GM19397 (cell line): Measurements from ENCODE around the gene SUGCT.
"Not testable (repeated sequence)": the region's sequence is repeated elsewhere in the genome, so short reads cannot be mapped to it uniquely, and the experiment has no call there.

Experiments used
- ATAC-seq: cut with Tn5 transposase; IDR thresholded peaks from one replicate; pipeline ENCODE4 v1.9.1; 2021; ENCODE audit warnings: mild to moderate bottlenecking, moderate library complexity; ENCODE audit not compliant: unreplicated experiment

Gene SUGCT

DNA sequence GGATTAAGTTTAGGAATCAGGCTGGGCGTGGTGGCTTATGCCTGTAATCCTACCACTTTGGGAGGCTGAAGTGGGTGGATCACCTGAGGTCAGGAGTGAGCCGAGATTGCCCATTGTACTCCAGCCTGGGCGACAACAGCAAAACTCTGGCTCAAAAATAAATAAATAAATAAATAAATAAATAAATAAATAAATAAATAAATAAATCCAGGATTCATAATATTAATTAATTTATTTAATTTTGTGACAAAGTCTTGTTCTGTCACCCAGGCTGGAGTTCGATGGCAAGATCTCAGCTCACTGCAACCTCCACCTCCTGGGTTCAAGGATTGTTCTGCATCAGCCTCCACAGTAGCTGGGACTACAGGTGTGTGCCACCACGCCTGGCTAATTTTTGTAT is 4.2 kb downstream of the SUGCT start:
- no peak for ATAC-seq

DNA sequence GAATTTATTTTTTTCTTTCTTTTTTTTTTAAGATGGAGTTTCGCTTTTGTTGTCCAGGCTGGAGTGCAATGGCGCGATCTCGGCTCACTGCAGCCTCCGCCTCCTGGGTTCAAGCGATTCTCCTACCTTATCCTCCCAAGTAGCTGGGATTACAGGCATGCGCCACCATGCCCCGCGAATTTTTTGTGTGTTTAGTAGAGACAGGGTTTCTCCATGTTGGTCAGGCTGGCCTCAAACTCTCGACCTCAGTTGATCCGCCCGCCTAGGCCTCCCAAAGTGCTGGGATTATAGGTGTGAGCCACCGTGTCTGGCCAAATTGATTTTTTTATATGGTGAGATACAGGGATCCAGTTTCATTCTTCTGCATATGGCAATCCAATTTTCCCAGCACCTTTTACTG is 5.1 kb downstream of the SUGCT start:
- not testable (repeated sequence) for ATAC-seq

DNA sequence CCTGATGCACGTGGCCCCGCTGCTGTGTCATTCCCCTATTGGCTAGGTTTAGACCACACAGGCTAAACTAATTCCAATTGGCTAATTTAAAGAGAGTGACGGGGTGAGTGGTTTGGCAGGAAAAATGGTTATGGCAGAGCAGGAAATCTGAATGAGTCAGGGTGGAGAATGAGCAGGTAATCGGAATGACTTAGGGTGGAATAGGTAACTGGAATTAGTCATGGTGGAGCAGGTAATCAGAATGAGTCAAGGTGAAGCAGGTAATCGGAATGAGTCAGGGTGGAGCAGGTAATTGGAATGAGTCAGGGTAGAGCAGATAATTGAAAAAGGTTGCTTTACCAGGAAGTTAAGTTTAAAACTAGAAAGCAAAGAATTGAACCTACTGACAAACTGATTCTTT is 7.1 kb downstream of the SUGCT start:
- not testable (repeated sequence) for ATAC-seq

DNA sequence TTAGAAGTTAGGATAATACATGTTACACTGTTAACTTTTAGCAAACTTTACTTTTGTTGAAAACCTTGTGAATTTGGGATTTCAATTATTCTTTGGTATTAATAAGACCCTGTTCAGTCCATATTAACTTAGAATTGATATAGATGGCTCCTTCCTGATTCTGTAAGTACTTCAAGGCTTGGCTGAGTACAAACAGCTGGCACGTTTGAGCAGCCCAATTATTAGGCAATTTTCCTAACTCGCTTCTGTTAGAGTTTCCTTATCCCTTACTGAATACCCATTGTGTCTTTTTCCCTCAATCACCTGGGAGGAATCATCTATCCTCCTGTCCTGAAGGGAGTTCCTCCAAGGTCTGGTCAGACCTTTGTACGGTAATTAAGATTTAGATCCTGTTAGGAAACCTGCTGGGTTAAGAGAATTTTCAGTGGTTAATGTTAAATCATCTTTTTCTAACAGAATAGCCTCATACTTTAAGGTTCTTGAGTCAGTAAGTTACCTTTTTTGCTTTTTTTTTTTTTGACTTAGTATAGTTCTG is 10.9 kb downstream of the SUGCT start:
- not testable (repeated sequence) for ATAC-seq

DNA sequence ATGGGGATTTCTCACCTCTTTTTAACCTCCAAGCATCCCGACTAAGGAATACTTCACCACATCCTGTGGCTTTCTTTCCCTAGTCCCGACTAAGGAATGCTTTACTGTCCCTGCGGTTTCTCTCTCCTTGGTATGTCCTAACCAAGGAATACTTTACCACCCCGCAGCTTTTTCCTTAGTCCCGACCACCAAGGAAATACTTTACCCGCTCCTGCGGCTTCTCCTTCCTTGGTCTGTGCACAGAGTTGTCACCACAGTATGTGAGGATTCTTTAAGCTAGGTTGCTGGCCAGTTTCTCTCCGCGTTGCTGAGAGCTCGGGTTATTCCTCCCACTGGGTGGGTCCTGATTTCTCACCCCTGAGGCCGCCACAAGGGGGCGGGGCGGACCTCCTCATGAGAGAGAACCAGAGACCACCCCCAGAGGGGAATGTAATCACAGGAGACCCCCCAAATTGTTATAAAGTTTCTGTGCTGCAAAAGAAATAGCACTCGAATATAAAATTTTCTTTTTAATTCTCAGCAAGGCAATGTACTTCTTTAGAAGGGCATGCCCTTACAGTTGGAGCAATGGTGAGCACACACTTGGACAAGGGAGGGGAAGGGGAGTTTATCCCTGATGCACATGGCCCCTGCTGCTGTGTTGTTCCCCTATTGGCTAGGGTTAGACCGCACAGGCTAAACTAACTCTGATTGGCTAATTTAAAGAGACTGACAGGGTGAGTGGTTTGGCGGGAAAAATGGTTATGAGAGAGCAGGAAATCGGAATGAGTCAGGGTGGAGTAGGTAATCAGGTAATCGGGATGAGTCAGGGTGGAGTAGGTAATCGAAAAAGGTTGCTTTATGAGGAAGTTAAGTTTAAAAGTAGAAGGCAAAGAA is 12.8 kb downstream of the SUGCT start:
- ATAC-seq, result no peak

DNA sequence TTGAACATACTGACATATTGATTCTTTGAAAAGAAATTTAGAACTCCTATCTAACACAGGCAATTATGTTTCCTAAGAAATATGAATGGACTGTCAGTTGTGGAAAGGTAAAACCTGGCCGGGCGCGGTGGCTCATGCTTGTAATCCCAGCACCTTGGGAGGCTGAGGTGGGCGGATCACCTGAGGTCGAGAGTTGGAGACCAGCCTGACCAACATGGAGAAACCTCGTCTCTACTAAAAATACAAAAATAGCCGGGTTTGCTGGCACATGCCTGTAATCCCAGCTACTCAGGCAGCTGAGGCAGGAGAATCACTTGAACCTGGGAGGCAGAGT is 13.4 kb downstream of the SUGCT start:
- ATAC-seq, result not testable (repeated sequence)

DNA sequence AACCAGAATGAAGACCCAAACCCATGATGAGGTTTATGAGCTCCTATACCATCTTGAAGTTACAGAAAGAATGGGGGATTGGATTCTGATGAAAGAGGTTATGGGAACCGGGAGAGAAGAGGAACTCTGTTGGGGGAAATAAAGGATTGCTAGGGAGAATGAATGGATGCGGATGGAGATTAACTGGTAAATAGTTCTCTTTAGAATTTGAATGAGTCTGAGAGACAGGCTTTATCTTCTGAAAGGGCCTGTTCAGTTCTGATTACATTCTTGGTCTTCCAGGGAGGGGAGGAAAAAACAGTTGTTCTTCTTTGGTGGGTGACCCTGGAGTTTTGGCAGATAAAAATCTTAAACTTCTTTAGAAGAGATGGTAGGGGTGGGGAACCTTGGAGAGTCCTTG is 13.9 kb downstream of the SUGCT start:
- ATAC-seq, result no peak

DNA sequence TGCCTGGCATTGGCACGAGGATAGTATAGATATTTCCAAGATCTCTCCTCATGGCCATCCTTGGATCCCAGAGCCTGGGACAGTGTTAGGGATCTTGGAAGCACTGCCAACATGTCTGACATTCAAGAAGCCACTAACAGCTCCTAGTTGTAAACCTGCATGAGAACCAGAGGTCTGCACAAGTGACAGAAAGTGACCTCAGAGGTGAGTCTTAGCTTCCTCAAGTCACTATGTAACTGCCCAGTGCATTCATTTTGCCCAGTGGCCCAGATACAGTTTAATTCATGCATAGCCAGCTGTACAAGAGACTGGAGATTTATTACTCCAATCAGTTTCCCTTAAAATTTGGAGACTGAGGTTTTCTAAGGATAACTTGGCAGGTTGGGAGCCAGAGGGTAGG is 16.7 kb downstream of the SUGCT start:
- no peak for ATAC-seq

DNA sequence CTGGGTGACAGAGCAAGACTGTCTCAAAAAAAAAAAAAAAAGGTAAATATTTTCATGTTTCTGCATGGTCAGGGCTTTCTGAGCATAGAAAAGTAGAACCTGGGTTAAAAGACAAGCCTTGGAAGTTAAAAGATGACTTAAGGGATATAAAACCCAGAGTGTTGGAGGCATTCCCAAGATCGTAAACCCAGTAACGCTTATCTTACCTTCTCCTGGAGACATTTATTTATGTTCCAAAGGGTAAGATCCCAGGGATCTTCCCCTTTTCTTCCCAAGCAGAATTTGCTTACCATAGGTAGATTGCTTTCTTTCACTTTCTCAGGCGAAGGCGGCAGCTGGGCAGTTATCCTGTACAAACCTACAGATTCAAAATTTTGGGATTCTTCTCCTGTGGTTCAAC is 22.2 kb downstream of the SUGCT start:
- no peak for ATAC-seq

DNA sequence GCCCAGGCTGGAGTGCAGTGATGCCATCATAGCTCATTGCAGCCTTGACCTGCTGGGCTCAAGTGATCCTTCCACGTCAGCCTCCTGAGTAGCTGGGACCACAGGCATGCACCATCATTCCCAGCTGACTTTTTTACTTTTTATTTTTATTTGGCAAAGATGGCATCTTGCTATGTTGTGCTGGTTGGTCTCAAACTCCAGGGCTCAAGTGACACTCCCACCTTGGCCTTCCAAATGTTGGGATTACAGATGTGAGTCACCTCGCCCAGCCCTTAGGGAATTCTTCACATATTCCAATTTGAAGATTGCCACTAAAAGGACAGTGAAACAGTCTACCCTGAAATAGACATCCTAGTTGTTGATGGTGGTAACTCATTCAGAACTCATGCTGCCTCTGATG is 27.7 kb downstream of the SUGCT start:
- ATAC-seq, result no peak

DNA sequence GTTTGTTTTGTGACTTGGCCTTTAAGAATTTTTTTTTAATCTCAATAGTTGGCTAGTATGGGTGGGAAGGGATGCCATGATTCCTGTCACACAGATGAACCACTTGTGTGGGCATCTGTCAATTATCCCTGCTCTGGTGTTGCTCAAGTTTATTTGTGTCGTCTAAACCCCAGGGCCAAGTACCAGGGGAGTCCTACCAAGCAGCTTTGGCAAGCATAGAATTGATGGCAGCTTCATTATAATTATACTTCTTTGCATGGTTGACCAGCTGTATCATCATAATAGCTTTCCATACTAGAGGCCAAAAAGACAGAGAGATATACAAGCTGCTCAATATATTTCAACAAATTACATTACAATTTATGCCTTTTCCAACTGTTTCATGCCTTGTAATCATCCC is 30.4 kb downstream of the SUGCT start:
- no peak for ATAC-seq

DNA sequence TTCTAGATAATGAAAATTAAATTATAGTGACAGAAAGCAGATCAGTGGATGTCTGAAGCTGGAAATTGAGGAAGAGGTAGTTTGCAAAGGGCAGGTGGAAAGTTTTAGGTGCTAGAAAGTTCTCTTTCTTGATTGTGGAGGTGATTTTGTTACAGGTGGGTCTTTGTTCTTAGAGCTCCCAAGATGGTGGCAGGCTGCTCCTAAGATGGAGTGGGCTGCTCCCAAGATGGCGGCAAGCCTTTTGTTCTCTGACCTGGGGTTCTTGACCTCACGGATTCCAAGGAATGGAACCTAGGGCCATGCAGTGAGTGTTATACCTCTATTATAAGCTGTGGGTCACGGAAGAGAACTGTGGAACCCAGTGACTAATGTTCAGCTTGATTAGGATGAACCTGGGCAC is 32.5 kb downstream of the SUGCT start:
- ATAC-seq, result no peak

DNA sequence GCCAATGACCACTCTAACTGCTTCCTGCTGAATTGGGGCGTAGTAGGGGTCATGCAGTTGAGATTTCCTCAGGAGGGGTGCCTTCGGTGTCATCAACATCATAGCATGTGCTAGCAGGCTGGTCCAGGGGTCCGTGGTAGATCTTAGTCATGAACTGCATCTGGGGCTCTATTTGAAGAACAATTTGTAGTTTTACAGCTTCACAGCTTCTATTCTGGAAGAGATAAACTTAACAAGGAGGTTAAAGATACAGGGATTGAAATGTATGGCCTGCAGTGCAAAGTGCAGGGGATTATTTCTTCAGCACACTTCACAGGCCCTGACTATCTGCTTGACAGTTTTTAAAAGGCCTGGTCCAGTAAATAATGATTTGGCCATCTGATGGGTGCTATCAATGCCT is 33.5 kb downstream of the SUGCT start:
- not testable (repeated sequence) for ATAC-seq

DNA sequence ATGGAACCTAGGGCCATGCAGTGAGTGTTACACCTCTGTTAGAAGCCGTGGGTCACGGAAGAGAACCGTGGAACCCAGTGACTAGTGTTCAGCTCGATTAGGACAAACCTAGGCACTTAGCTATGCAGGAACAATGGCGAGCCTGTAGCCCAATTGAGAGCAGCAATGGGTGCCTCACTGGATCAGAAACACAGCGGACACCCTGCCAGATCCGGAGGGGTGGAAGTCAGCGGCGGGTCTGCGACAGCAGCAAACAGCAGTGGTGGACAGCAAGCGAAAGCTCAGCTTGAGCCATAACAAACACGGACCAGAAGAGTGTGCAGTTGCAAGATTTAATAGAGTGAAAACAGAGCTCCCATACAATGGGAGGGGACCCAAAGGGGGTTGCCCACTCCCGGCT is 38.3 kb downstream of the SUGCT start:
- not testable (repeated sequence) for ATAC-seq

DNA sequence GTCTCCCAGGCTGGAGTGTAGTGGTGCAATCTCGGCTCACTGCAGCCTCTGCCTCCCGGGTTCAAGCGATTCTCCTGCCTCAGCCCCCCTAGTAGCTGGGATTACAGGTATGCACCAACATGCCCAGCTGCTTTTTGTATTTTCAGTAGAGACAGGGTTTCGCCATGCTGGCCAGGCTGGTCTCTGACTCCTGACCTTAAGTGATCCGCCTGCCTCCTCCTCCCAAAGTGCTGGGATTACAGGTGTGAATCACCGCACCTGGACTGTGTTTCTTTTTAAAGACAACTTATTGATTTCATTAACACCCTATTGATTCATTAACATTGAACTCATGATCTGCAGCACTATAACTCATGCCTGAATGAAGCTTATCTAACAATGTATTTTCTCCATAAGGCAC is 40.5 kb downstream of the SUGCT start:
- ATAC-seq, result not testable (repeated sequence)

DNA sequence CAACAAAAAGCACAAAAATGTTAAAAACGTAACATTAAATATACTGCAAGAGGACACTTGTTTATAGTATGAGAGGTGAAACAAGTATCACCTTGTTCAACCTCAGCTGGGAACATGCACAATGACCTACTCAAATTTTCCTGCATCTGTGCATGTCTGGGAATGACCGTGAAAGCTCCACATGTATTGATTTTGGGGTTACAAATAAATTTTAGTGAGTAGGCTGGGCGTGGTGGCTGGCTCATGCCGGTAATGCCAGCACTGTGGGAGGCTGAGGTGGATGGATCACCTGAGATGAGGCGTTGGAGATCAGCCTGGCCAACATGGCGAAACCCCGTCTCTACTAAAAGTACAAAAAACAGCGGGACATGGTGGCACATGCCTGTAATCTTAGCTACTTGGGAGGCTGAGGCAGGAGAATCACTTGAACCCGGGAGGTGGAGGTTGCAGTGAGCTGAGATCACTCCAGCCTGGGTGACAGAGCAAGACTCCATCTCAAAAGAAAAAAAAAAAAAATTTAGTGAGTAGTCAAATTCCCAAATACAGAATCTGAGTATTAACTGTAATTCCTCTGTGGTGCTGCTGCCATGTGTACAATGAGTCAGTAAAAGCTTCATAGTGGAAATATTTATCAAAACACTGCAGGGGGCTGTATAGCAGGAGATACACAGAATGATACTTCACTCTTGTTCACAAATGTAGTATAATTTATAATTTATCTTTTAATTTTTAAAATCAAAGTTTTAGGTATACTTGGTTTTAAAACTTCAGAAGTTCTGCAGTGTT is 41.1 kb downstream of the SUGCT start:
- ATAC-seq, result no peak

DNA sequence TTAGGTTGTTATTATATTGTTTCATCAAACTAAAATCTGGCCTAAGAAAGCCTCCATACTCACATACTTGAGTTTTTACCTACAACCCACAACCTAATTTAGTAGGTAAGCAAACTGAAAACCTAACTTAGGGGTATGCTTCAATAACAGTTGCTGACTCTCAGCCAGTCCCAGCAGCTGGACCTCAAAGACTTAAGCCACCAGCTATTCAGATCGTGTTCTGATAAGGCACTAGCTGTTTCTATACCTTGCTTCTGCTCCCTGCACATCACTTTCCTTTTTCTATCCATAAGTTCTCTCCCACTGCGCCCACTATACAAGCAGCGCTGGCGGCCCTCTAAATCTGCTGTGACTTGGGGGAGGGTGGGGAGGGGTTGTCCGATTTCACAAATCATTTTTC is 42.3 kb downstream of the SUGCT start:
- ATAC-seq, result no peak

DNA sequence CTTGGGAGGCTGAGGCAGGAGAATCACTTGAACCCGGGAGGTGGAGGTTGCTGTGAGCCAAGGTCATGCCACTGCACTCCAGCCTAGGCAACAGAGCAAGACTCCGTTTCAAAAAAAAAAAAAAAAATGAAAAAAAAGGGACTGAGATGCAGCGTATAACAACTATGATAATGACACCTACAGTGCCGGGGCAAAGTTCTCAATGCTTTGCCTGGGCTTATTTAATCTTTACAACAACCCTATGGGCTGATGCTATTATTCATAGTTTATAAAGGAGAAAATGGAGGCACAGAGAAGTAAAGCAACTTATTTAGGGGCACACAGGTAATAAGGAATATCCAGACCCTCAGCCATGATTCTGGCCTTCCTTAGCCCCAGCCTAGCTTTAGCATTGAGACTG is 47.6 kb downstream of the SUGCT start:
- no peak for ATAC-seq

DNA sequence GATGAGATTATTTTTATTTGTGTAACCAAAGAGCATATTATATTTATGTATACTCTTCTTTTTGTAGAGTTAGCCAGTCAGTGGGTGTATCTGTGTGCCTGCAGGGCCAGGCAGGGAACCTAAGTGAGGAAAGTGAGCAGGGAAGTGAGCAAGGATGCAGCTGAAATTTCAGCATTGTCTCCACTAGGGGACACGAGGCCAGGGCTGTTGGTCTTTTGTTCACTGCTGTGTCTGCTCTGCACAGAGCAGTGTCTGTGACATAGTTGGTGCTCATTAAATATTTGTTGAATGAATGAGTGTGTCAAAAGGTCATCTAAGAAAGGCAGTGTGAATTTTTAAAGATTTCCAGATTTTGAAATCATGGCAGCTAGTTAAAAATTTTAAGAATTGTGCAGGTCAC is 51.8 kb downstream of the SUGCT start:
- no peak for ATAC-seq

DNA sequence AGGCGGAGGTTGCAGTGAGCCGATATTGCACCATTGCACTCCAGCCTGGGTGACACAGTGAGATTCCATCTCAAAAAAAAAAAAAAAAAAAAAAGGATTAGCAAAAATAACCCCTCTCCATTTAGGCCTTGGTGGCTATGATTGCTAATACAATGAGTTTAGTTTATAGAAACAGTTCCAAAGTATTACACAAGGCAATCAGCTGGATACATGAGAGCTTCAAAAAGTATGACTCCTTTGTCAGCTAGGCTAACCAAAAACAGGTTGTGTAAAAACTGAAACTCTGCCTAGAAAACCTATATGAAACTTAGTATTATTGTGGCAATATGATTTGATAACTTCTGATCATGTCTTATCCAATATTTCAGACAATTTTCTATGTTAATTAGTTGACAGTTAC is 57.2 kb downstream of the SUGCT start:
- no peak for ATAC-seq

DNA sequence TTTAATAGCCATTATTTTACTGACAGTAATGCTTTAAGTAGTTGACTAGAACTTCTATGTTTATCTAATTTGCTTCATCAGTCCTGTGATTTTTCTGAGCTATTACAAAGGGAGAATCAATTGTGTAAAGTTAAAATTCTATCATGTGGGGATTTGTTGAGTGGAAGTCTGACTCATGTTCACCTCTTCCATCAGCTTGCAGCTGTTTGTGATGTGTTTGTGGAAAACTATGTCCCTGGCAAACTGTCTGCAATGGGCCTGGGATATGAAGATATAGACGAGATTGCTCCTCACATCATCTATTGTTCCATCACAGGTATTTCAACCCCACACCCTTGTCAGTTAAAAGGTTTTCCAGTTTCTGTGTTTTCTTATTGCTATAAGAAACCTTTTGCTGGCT is 59.9 kb downstream of the SUGCT start:
- no peak for ATAC-seq

DNA sequence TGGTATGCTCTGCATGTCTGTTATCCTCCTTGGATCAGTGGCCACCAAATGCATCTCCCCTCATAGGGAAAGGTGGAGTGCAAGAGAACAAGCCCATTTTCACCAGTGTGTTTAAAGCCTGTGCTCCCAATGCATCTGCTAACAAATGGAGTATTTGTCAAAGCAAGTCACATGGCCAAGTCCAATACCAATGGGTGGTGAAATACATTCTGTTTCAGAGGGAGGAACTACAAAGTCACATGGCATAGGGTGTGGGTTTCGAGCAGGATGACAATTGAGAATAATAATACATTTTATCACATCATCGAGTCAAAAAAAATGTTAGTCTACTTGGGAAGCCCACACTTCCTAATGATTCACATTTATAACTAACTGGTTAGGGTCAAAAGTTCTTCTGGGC is 62.7 kb downstream of the SUGCT start:
- no peak for ATAC-seq
